HL-60/S4 (cell line): ENCODE measurements around the gene USP3.

Source experiments
- in situ Hi-C: fragments of 300-500 bp; cut with MboI; formaldehyde crosslinking; loops from 2 replicates; pipeline ENCODE4 v1.14.3; 2022; ENCODE audit warnings: low sequenced_read_pairs

The USP3 gene

GRCh38 chr15:63576441-63576840 is 72.0 kb downstream of the USP3 start:
- in situ Hi-C loops = no loop called here

- in situ Hi-C loops = no loop called here
Observed at GRCh38 chr15:63582179-63582578, 77.8 kb downstream of the USP3 start.

- in situ Hi-C loops = no loop called here
Observed at GRCh38 chr15:63582718-63583426, 78.5 kb downstream of the USP3 start.

- in situ Hi-C loops = no loop called here
Observed at GRCh38 chr15:63586790-63587189, 82.4 kb downstream of the USP3 start.

GRCh38 chr15:63587527-63587926 is 83.1 kb downstream of the USP3 start:
- in situ Hi-C loops = no loop called here

GRCh38 chr15:63588826-63589225 is 84.4 kb downstream of the USP3 start:
- in situ Hi-C loops = no loop called here

- in situ Hi-C loops = loop anchor here (10.0 kb wide), 1 partner anchor 129 kb away; no protein-coding TSS in a partner anchor
Observed at GRCh38 chr15:63593705-63594671, 89.6 kb downstream of the USP3 start.

- in situ Hi-C loops = loop anchor here (10.0 kb wide), 1 partner anchor 130 kb away; no protein-coding TSS in a partner anchor
Observed at GRCh38 chr15:63595065-63595464, 90.7 kb downstream of the USP3 start.

GRCh38 chr15:63595688-63596087 is 91.3 kb downstream of the USP3 start:
- in situ Hi-C loops = loop anchor here (10.0 kb wide), 1 partner anchor 131 kb away; no protein-coding TSS in a partner anchor

GRCh38 chr15:63596676-63597037 is 92.3 kb downstream of the USP3 start:
- in situ Hi-C loops = loop anchor here (10.0 kb wide), 1 partner anchor 132 kb away; no protein-coding TSS in a partner anchor

- in situ Hi-C loops = loop anchor here (10.0 kb wide), 1 partner anchor 132 kb away; no protein-coding TSS in a partner anchor
Observed at GRCh38 chr15:63597038-63597790, 92.8 kb downstream of the USP3 start, which contains the start of gene FBXL22. Gene FBXL22 (plus strand): TSS chr15:63597387. CDS start chr15:63597393, 6 bp downstream.

- in situ Hi-C loops = loop anchor here (10.0 kb wide), 1 partner anchor 133 kb away; no protein-coding TSS in a partner anchor
Observed at GRCh38 chr15:63597821-63598220, 93.4 kb downstream of the USP3 start.

- in situ Hi-C loops = loop anchor here (10.0 kb wide), 1 partner anchor 134 kb away; no protein-coding TSS in a partner anchor
Observed at GRCh38 chr15:63598473-63599400, 94.3 kb downstream of the USP3 start.

GRCh38 chr15:63599401-63600000 is 95.1 kb downstream of the USP3 start:
- in situ Hi-C loops = loop anchor here (10.0 kb wide), 1 partner anchor 135 kb away; no protein-coding TSS in a partner anchor

GRCh38 chr15:63600001-63600615 is 95.7 kb downstream of the USP3 start:
- in situ Hi-C loops = loop anchor here (10.0 kb wide), 1 partner anchor 475 kb away; no protein-coding TSS in a partner anchor

- in situ Hi-C loops = loop anchor here (10.0 kb wide), 1 partner anchor 474 kb away; no protein-coding TSS in a partner anchor
Observed at GRCh38 chr15:63600616-63601025, 96.2 kb downstream of the USP3 start.

GRCh38 chr15:63601026-63601703 is 96.8 kb downstream of the USP3 start:
- in situ Hi-C loops = loop anchor here (10.0 kb wide), 1 partner anchor 474 kb away; no protein-coding TSS in a partner anchor
